ENCODE results near the gene KREMEN2.
"Not testable (repeated sequence)": the region's sequence is repeated elsewhere in the genome, so short reads cannot be mapped to it uniquely, and the experiment has no call there.

Gene KREMEN2, protein sequence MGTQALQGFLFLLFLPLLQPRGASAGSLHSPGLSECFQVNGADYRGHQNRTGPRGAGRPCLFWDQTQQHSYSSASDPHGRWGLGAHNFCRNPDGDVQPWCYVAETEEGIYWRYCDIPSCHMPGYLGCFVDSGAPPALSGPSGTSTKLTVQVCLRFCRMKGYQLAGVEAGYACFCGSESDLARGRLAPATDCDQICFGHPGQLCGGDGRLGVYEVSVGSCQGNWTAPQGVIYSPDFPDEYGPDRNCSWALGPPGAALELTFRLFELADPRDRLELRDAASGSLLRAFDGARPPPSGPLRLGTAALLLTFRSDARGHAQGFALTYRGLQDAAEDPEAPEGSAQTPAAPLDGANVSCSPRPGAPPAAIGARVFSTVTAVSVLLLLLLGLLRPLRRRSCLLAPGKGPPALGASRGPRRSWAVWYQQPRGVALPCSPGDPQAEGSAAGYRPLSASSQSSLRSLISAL

DNA sequence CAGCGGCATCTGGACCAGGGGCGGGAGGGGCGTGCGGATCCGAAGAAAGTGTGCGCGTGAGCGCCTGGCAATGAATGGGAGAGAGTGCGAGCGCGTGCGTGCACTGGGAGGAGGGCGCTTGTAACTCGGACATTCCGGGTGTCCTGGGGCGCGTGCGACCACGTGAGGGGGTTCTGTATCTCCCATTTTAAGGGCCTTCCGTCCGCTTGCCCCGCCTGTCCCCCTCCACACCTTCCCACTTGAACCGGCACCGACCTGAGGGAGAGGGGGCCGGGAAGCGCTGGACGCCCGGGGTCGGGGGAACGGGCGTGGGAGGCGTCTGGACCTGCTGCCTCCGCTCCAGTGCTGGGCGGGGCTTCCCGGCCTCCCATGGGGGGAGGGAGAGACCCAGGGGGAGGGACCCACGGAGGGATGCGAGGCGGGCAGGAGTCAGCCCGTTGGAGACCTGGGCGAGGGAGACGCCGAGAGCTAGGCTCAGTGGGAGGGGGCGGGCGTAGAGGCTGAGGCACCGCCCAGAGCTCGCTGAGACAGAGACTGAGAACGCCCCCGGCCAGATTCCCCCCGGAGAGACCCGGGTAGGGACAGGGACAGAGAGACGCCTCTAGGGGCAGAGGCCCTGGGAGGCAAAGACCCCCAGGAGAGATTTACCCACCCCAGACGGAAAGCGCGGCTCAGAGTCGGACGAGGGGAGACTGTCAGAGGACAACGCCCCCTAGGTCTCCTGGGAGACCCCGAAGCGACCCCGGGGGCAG lies at the start of gene KREMEN2:
KREMEN2 (plus strand) TSS at position 553 of the 752 bp plus-strand sequence. CDS start 246 bp downstream, outside the sequence.
- DNase-seq (ENCODE audit: low read depth in 2 of 2), result no peak

DNA sequence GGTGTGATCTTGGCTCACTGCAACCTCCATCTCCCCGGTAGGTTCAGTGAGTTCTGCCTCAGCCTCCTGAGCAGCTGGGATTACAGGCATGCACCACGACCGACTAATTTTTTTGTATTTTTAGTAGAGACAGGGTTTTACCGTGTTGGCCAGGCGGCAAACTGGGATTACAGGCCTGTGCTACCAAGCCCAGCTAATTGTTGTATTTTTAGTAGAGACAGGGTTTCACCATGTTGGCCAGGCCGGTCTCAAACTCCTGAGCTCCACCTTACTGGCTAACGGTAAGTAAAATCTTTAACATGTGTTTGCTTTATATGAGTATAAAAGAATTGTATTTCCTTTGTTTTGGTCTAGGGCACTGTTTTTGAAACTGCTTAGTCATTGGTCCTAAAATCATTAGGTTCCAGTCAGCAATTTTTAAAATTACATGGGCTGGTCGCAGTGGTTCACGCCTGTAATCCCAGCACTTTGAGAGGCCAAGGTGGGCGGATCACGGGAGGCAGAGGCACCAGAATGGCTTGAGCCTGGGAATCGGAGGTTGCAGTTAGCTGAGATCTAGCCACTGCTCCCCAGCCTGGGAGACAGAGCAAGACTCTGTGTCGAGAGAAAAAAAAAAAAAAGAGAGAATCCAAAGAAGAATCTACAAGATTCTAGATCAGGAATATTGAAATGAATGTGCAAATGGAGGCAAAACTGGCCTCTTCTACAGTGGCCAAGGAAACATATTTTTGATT lies 48.7 kb upstream of the KREMEN2 start:
- DNase-seq (ENCODE audit: low read depth in 2 of 2), result no peak

DNA sequence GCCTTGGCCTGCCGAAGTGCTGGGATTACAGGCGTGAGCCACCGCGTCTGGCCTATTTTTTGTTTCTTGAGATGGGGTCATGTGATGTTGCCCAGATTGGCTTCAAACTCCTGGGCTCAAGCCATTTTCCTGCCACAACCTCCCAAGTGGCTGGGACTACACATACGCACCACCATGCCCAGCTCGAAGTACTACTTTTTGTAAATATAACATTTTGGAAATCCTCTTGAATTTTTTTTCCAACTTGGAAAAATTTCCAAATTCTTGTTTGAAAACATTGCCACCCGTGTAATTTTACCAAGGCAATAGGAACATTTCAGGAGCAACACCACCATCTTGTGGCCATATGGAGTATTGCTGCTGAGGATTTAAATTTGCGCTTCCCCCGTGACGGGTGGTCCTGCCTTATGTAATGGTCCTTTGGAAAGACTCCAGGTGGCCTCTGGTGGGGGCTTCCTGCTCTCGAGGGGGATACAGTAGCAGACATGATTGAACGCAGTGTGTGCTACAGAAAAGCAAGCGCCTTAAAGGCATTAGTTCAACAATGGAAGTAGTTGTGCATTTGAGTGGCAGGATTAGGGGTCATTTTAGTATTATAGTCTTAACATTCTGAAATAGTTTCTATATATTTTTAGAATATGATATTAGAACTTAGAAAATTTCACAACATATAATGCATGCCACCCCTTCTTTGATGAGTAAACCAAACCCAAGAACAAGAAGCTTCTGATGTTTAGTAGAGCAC lies 44.4 kb upstream of the KREMEN2 start:
- DNase-seq (ENCODE audit: low read depth in 2 of 2), result no peak

DNA sequence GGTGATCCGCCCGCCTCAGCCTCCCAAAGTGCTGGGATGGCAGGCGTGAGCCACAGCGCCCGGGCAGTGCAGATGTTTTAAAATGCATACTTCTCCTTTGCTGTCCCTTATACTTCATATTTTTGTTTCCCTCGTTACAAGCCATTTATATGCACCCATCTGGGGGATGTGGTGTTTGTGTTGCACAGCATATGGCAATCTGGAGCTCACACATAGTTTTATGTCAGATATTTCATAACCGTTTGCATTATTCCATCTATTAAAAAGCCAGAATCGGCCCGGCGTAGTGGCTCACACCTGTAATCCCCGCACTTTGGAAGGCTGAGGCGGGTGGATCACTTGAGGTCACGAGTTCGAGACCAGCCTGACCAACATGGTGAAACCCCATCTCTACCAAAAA lies 40.6 kb upstream of the KREMEN2 start:
- DNase-seq (ENCODE audit: low read depth in 2 of 2), result no peak

DNA sequence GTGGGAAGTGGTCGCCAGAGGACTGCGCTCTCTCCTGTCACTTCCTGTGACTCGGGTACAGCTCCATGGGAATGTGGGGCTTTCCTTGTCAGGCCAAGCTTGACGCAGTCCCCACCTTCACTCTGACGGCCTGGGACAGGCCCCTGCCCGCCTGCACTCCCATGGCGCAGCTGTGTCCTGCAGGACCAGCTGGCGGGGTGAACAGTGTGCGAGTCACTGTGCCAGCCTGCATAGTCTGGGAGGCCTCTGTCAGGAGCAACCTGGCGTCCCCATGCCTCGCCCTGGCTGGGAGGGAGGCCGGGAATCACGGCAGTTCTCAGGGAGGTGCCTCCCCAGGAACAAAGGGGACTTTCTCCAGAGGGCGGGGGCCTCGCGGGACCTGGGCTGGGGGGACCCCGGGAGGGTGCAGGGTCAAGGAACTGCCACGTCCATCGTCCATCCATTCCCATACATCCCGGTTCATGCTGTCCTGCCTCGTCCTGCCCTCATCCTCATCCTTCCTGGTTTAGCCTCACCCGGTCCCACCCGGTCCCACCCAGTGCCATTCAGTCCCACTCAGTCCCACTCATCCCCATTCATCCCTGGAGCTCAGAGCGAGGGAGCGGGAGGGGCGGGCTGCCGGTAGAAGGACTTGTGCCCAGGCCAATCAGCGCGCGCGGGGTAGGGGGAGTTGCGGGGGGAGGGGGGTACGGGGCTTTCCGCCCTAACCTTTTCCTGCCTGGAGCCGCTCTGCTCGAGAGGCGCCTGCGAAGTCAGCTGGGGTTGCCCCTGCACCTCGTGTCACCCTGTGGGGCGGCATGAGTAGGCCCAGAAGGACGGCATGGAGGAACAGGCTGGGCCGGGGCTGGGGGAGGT lies 38.9 kb upstream of the KREMEN2 start:
- no peak for DNase-seq (ENCODE audit: low read depth in 2 of 2)

DNA sequence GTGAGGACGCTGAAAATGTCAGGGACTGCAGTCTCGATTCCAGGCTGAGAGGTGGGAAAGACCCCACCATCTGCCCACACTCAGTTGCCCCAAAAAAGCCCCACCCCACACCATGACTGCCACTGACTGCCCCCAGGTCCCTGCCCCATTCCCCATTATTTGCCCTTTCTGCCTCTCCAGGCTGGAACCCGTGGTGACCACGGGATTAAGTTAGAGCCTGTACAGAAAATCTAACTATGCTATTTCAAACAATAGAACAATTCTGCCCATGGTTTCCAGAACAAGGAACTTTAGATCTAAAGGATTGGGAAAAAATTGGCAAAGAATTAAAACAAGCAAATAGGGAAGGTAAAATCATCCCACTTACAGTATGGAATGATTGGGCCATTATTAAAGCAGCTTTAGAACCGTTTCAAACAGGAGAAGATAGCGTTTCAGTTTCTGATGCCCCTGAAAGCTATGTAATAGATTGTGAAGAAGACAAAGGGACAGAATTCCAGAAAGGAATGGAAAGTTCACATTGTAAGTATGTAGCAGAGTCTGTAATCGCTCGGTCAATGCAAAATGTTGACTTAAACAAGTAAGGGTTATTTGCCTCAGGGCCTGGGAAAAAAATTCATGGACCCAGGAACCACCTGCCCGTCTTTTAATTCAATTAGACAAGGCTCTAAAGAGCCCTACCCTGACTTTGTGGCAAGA lies 38.0 kb upstream of the KREMEN2 start:
- DNase-seq (ENCODE audit: low read depth in 2 of 2), result no peak

DNA sequence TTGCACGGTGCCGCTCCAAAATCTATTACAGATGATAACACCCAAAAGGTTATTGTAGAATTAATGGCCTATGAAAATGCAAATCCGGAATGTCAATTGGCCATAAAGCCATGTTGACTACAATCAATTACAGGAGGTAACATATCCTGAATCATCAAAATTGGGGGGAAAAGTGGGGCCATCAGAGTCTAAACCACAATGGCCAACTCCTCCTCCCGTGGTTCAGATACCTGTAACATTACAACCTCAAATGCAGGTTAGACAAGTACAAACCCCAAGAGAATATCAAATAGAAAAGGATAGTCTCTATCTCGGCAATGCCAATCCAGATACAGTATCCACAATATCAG lies 37.5 kb upstream of the KREMEN2 start:
- DNase-seq (ENCODE audit: low read depth in 2 of 2), result no peak

DNA sequence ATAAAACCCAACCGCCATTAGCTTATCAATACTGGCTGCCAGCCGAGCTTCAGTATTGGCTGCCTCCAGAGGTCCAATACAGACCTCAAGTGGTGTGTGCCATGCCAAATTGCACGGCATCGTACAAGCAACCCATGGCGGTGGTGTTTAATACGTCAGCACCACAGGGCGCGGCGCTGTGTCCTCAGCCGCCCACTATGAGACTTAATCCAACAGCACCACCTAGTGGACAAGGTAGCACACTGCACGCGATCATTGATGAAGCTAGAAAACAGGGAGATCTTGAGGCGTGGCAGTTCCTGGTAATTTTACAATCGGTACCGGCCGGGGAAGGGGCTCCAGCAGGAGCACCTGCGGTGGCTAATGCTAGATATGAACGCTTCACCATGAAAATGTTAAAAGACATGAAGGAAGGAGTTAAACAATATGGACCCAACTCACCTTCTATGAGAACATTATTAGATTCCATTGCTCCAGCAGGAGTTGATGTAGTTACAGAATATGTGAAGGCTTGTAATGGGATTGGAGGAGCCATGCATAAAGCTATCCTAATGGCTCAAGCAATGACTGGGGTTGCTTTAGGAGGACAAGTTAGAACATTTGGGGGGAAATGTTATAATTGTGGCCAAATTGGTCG lies 36.9 kb upstream of the KREMEN2 start:
- DNase-seq (ENCODE audit: low read depth in 2 of 2), result peak; percentile 68 to 73

DNA sequence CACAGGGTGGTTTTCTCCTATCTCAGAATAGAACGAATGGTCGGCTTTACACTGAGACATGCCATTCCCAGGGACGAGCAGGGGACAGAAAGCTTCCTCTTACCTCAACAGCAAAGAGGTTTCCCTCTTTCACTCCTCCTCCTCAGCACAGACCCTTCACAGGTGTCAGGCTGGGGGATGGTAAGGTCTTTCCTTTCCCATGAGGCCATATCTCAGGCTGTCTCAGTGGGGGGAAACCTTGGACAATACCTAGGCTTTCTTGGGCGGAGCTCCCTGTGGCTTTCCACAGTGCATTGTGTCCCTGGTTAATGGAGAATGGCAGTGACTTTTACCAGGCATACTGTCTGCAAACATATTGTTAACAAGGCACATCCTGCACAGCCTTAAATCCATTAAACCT lies 35.9 kb upstream of the KREMEN2 start:
- not testable (repeated sequence) for DNase-seq (ENCODE audit: low read depth in 2 of 2)

DNA sequence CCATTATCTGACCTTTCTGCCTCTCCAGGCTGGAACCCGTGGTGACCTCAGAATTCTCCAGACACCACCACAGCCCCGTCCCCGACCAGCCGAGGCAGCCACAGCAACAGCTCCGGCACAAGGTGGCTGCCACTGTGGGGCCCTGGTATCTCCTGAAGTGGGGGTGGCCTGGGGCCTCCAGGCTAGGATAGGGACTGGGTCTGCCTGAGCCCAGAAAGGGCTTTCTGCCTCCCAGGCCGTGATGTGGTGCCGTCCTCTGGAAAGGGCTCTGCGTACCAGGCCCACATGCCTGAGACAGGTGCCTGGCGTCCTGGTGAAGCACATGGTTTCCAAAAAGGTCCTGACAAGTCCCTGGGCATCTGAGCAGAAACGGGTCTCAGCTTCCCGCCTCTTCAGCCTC lies 35.3 kb upstream of the KREMEN2 start:
- no peak for DNase-seq (ENCODE audit: low read depth in 2 of 2)

DNA sequence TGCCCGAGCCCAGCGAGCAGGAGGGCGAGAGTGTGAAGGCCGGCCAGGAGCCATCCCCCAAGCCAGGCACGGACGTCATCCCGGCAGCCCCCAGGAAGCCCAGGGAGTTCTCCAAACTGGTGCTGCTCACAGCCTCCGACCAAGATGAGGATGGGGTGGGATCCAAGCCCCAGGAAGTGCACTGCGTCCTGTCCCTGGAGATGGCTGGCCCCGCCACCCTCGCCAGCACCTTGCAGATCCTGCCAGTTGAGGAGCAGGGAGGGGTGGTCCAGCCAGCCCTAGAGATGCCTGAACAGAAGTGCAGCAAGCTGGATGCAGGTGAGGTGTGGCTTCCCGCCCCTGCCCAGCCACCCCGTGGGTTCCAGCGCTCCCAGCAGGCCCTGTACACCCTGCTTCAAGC lies 34.4 kb upstream of the KREMEN2 start:
- DNase-seq (ENCODE audit: low read depth in 2 of 2), result no peak

DNA sequence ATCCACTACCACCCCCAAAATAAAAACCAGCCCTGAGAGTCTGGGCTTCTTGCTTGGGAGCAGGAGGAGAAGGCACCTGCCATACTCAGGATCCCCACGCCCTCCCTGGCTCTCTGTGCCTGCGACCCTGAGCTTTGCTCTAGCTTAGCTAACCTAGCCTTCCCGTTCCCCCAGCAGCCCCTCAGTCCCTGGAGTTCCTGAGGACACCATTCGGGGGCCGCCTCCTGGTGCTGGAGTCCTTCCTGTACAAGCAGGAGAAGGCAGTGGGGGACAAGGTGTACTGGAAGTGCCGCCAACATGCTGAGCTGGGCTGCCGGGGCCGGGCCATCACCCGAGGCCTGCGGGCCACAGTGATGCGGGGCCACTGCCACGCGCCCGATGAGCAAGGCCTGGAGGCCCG lies 33.8 kb upstream of the KREMEN2 start:
- DNase-seq (ENCODE audit: low read depth in 2 of 2), result no peak

DNA sequence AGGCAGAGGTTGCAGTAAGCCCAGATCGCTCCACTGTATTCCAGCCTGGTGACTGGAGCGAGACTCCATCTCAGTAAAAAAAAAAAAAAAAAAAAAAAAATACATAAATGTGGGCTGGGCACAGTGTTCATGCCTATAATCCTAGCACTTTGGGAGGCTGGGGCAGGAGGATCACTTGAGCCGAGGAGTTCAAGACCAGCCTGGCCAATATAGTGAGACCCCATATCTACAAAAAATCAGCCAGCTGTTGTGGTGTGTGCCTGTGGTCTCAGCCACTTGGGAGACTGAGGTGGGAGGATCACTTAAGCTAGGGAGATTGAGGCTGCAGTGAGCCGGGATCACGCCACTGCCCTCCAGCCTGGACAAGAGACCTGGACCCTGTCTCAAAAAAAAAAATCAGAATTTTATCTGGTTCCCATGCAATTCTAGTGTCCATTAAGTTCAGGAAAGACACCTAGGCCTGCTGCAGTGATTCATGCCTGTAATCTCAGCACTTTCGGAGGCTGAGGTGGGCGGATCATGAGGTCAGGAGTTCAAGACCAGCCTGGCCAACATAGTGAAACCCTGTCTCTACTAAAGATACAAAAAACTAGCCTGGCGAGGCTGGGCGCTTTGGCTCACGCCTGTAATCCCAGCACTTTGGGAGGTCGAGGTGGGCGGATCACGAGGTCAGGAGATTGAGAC lies 32.7 kb upstream of the KREMEN2 start:
- DNase-seq (ENCODE audit: low read depth in 2 of 2), result not testable (repeated sequence)

DNA sequence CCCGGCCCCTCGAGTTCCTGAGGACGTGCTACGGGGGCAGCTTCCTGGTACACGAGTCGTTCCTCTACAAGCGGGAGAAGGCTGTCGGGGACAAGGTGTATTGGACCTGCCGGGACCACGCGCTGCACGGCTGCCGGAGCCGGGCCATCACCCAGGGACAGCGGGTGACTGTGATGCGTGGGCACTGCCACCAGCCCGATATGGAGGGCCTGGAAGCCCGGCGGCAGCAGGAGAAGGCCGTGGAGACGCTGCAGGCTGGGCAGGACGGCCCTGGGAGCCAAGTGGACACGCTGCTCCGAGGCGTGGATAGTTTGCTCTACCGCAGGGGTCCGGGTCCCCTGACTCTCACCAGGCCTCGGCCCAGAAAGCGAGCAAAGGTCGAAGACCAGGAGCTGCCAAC lies 30.9 kb upstream of the KREMEN2 start:
- no peak for DNase-seq (ENCODE audit: low read depth in 2 of 2)

DNA sequence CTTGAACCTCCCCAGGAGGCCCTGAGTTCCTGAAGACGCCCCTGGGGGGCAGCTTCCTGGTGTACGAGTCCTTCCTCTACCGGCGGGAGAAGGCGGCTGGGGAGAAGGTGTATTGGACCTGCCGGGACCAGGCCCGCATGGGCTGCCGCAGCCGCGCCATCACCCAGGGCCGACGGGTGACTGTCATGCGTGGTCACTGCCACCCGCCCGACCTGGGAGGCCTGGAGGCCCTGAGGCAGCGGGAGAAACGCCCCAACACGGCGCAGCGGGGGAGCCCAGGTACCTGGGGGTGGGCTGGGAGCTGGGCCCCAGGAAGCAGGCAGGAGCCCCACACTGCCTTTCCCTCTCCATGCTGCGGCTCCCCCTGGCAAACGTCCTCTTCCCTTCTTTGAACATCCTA lies 30.4 kb upstream of the KREMEN2 start:
- DNase-seq (ENCODE audit: low read depth in 2 of 2), result no peak

DNA sequence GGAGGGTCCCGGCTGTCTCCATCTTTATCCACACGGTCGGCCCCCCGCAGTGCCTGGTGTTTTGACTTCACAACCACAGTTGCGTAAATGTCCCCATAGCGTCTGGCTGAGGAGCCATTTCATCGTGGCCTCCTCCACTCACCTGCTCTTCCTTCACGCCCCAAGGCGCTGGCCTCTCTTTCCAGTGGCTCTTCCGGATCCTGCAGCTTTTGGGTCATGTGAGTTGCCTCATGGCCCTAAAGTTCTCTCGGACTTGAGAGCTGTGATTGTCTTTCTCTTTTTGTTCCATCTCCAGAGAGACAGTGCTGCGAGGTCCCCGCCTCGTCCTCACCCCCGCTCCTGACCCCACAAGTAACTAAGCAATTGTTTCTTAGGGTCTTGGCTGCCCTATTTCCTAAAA lies 29.6 kb upstream of the KREMEN2 start:
- DNase-seq (ENCODE audit: low read depth in 2 of 2), result no peak

DNA sequence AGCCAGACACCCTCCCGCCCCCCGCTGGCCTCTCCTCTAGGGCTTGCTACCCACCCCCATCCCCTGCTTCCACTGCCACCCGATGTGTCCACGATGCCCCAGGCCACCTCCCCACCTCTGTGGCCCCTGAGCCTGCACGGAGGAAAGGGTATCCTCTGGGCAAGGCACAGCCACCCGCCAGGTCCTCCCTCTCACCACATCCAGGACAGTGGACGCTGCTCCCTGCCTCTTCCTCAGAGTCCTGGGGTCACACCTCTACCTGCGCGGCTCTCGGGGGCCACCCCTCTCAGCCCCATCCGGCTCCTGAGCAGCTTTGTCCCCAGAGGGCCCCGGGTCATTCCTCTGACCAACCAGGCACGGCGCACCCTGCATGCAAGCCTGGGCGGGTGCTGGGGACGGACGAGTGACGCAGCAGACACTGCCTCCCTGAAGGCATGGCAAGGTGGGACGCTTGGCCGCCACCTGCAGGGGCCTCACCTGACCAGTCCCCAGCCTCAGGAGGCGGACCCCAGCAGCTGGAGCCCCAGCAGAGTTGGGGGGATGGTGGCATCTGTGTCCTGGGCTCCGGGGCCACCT lies 27.6 kb upstream of the KREMEN2 start:
- DNase-seq (ENCODE audit: low read depth in 2 of 2), result no peak

DNA sequence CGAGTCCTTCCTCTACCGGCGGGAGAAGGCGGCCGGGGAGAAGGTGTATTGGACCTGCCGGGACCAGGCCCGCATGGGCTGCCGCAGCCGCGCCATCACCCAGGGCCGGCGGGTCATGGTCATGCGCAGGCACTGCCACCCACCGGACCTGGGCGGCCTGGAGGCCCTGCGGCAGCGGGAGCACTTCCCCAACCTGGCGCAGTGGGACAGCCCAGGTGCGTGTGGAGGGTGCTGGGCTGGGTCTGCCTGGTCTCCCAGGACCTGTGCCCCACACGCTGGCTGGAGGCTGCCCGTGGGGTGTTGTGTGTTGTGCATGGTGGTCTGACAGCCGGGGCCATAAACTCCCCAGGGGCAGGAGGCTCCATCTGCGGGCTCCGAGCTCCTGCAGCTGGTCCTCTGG lies 26.9 kb upstream of the KREMEN2 start:
- no peak for DNase-seq (ENCODE audit: low read depth in 2 of 2)

DNA sequence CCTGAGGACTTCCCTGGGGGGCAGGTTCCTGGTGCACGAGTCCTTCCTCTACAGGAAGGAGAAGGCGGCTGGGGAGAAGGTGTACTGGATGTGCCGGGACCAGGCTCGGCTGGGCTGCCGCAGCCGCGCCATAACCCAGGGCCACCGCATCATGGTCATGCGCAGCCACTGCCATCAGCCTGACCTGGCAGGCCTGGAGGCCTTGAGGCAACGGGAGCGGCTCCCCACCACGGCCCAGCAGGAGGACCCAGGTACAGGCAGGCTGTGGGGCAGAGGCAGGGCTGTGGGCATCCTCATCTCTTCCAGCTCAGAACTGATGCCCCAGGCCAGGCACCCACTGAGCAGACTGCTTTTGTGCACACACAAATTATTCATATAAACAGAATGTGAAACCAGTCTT lies 25.9 kb upstream of the KREMEN2 start:
- no peak for DNase-seq (ENCODE audit: low read depth in 2 of 2)

Data from stimulated activated CD4-positive, alpha-beta T cell treated with anti-CD3 and anti-CD28 coated beads, Interleukin-1b, Interleukin-23, amount 100 ng/mL, for 1 hour (primary cell).